VCaP (cell line): ENCODE data around the gene C1QTNF3.

Experiments used
- H3K27ac ChIP-seq: fragments of 450-650 bp; 2 replicates; pipeline ENCODE4 v1.5.1; 2017
- TF ChIP-seq, protein P1 (sequence below): fragments of 450-650 bp; conservative IDR thresholded peaks from 2 replicates; pipeline ENCODE4 v1.5.1; 2017; ENCODE audit warnings: mild to moderate bottlenecking, moderate library complexity

C1QTNF3 gene

DNA sequence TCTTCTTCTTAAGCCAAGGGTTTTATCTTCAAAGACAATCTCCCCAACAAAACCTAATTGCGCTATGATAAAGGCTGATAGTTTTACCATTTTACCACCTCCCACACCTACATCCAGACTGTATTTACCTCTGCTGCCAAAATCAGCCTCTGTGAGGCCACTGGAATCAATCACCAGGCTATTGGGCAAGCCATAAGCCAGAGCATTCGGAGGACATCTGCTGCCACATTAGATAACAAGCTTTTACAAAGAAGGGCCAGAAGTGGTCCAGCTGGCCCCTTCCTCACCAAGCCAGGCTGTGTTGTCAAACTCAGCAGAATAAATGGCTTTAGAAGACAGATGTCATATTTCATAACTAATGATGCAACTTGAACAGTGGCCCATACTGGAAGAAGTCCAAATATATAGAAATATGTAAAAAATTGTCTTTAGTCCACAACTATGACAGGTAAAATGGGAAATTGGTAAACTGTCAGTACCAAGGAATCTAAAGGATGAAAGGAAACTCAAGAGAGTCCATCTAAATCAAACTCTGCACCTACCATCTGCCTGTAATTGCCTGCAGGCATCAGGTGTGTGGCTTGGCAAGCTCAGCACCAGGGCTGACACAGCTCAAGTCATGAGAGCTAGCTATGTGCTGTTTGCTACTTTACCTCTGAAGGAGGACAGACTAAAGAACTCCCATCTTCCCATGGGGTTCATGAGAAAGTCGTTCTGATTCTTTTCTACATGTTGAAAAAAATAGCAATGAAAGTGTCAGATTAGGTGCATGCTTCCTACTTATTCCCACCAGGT lies 74.6 kb downstream of the C1QTNF3 start:
- H3K27ac ChIP-seq = no peak overlapping the region
- TF ChIP-seq, protein P1, sequence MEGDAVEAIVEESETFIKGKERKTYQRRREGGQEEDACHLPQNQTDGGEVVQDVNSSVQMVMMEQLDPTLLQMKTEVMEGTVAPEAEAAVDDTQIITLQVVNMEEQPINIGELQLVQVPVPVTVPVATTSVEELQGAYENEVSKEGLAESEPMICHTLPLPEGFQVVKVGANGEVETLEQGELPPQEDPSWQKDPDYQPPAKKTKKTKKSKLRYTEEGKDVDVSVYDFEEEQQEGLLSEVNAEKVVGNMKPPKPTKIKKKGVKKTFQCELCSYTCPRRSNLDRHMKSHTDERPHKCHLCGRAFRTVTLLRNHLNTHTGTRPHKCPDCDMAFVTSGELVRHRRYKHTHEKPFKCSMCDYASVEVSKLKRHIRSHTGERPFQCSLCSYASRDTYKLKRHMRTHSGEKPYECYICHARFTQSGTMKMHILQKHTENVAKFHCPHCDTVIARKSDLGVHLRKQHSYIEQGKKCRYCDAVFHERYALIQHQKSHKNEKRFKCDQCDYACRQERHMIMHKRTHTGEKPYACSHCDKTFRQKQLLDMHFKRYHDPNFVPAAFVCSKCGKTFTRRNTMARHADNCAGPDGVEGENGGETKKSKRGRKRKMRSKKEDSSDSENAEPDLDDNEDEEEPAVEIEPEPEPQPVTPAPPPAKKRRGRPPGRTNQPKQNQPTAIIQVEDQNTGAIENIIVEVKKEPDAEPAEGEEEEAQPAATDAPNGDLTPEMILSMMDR = no peak; the same call in 1 of the 2 replicates
